Naive thymus-derived CD8-positive, alpha-beta T cell (primary cell): ENCODE data around the gene BRD3. TPM values are rescaled to one million over a fixed set of nuclear protein-coding genes. Genes with fewer than 3 reads are reported as not detected.

ENCODE experiments used
- ATAC-seq, 2 donors: fragments of 150-1000 bp; cut with Tn5 transposase in 1 of 2; sonication (Bioruptor Pico), chemical (Tn5 transposase) in 1 of 2; 1 replicate in 1 of 2; 2 replicates in 1 of 2; pipeline ENCODE4 v1.10.0; 2021; ENCODE audit warnings: mild to moderate bottlenecking in 2 of 2, moderate library complexity in 2 of 2
- POLR2A ChIA-PET: fragments of 350-600 bp; sonication (Branson Sonifier 250); formaldehyde crosslinking; loops from one replicate; lab custom pipeline; 2021; ENCODE audit warnings: antibody characterized with exemption; lab: Charles Lee
- DNase-seq, 10 donors: peaks; one replicate each; pipeline versions ENCODE4 v3.0.0 to v3.0.0-alpha.2; 2020 to 2022
- H3K27ac Mint-ChIP-seq, 10 donors: one replicate each; pipeline ENCODE4 v1.8.0; 2020 to 2022; ENCODE audit warnings: mild to moderate bottlenecking in 10 of 10, mixed read lengths in 10 of 10, moderate library complexity in 4 of 10, inconsistent platforms in 1 of 10
- H3K27me3 Mint-ChIP-seq, 5 donors: one replicate each; pipeline ENCODE4 v1.8.0; 2021 to 2022; ENCODE audit warnings: mixed read lengths in 5 of 5
- H3K36me3 Mint-ChIP-seq, 3 donors: one replicate each; pipeline ENCODE4 v1.8.0; 2020 to 2022; ENCODE audit warnings: mixed read lengths in 3 of 3, mild to moderate bottlenecking in 2 of 3, inconsistent platforms in 1 of 3
- H3K4me1 Mint-ChIP-seq, 4 donors: one replicate each; pipeline ENCODE4 v1.8.0; 2021 to 2022; ENCODE audit warnings: mixed read lengths in 4 of 4
- H3K4me3 Mint-ChIP-seq, 10 donors: one replicate each; pipeline ENCODE4 v1.8.0; 2020 to 2022; ENCODE audit warnings: mild to moderate bottlenecking in 10 of 10, mixed read lengths in 10 of 10, moderate library complexity in 6 of 10, inconsistent platforms in 1 of 10
- H3K9me3 Mint-ChIP-seq, 9 donors: one replicate each; pipeline ENCODE4 v1.8.0; 2020 to 2022; ENCODE audit warnings: mixed read lengths in 9 of 9, mild to moderate bottlenecking in 3 of 9, inconsistent platforms in 1 of 9, moderate library complexity in 1 of 9
- polyA plus RNA-seq, 3 donors: library from polyadenylated mRNA; unstranded; fragments of 300-500 nt; fragmentation: Illumina TruSeq; gene quantifications; one replicate each; pipeline ENCODE4 v1.2.3, GENCODE V29; 2021
- total RNA-seq, 8 experiments: library from RNA in 2 of 8; stranded (reverse) in 2 of 8; gene quantifications; one replicate each; pipeline ENCODE4 v1.2.3 and lab custom pipeline; 2021 to 2026

Gene BRD3
- total and polyA plus RNA-seq, 5 experiments from 2014 or later = 13.1 to 49.0 (median 30.9) TPM

GRCh38 chr9:134050726-134051125 is 17.1 kb downstream of the BRD3 start:
- H3K36me3 Mint-ChIP-seq = peaks cover 0 to 52% (median 6%) of the 10 kb centered on the region in 3 donors
- ATAC-seq = no peak
- no peak for DNase-seq
- H3K4me1 Mint-ChIP-seq = peaks cover 0 to 5% (median 0%) of the 10 kb centered on the region in 4 donors
- POLR2A ChIA-PET = no interaction called here
- H3K9me3 Mint-ChIP-seq = no peaks in the 10 kb centered on the region
- no peaks in the 10 kb centered on the region for H3K27me3 Mint-ChIP-seq
- no peak overlapping the region for H3K4me3 Mint-ChIP-seq
- H3K27ac Mint-ChIP-seq = no peak overlapping the region

DNA sequence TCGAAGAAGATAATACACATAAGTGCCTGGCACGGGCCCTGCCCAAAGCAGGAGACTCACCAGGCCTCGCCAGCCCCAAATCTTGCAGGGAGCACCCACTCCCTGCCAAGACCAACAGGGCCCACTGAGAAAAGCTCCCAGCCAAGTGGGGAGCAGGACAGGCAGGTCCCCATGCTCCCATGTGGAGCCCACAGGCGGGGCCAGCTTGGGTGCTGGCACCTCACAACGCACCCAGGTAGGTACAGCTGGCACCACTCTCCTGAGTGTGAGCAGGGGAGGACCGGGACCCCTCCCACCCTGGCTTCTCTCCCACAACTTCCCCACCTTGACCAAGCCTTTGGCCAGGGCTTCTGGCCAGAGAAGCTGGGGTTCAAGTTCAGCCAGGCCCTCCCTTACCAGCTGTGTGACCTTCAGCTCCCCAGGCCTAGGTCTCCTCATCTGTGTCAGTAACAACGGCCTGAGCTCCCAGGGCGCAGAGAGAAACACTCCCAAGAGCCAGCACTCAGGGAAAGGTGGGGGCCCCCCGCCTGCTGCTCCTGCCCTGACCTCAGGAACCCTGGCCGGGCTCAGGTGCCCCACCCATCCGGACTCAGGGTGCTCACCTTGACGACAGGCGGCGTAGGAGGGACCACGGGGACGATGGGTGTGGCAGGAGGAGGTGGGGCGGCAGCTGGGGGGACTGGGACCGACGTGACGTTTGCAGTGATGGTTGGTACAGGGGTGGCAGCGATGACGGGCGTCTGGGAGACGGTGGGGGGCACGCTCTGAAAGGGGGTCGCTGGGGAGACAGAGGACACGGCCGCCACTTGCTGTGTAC is 17.8 kb downstream of the BRD3 start:
- H3K36me3 Mint-ChIP-seq = peaks cover 0 to 54% (median 6%) of the 10 kb centered on the region in 3 donors
- no peak overlapping the region for H3K27ac Mint-ChIP-seq
- H3K4me3 Mint-ChIP-seq = no peak overlapping the region
- POLR2A ChIA-PET = no interaction called here
- no peak for DNase-seq
- H3K27me3 Mint-ChIP-seq = no peaks in the 10 kb centered on the region
- peaks cover 0 to 2% (median 0%) of the 10 kb centered on the region in 4 donors for H3K4me1 Mint-ChIP-seq
- H3K9me3 Mint-ChIP-seq = no peaks in the 10 kb centered on the region
- ATAC-seq = no peak

- H3K36me3 Mint-ChIP-seq = peaks cover 0 to 61% (median 6%) of the 10 kb centered on the region in 3 donors
- no peak overlapping the region for H3K27ac Mint-ChIP-seq
- no peaks in the 10 kb centered on the region for H3K27me3 Mint-ChIP-seq
- H3K4me3 Mint-ChIP-seq = no peak overlapping the region
- H3K9me3 Mint-ChIP-seq = no peaks in the 10 kb centered on the region
- peaks cover 0 to 2% (median 0%) of the 10 kb centered on the region in 4 donors for H3K4me1 Mint-ChIP-seq
- ATAC-seq = no peak
- POLR2A ChIA-PET = no interaction called here
- no peak for DNase-seq
Measured at GRCh38 chr9:134049236-134049635, 18.6 kb downstream of the BRD3 start.

DNA sequence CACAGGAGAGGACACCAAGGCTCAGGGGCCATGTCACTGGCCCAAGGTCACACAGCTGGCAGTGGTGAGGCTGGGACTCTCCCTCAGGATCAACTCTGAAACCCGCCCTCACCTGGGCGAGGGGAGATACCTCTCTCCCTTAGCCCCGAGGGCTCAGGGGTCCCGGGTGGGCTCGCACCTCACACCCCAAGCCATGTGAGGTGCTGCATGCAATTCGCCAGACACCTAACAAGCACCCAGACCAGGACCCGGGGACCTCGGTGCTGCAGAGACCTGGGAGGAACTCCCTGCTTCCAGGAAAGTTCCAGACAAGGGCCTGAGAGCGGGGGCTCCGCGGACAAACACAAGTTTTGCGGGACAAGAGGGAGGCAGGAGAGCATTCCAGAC is 19.3 kb downstream of the BRD3 start:
- Mint-ChIP-seq H3K27ac (peak overlapping the region in 1 of 10 donors; percentile 65), H3K4me1 (no peaks in the 10 kb centered on the region), H3K27me3 (no peaks in the 10 kb centered on the region), H3K9me3 (no peaks in the 10 kb centered on the region), H3K4me3 (no peak overlapping the region), H3K36me3 (peaks cover 0 to 61% (median 6%) of the 10 kb centered on the region in 3 donors)
- POLR2A ChIA-PET = no interaction called here
- ATAC-seq (no peak), DNase-seq (no peak)

DNA sequence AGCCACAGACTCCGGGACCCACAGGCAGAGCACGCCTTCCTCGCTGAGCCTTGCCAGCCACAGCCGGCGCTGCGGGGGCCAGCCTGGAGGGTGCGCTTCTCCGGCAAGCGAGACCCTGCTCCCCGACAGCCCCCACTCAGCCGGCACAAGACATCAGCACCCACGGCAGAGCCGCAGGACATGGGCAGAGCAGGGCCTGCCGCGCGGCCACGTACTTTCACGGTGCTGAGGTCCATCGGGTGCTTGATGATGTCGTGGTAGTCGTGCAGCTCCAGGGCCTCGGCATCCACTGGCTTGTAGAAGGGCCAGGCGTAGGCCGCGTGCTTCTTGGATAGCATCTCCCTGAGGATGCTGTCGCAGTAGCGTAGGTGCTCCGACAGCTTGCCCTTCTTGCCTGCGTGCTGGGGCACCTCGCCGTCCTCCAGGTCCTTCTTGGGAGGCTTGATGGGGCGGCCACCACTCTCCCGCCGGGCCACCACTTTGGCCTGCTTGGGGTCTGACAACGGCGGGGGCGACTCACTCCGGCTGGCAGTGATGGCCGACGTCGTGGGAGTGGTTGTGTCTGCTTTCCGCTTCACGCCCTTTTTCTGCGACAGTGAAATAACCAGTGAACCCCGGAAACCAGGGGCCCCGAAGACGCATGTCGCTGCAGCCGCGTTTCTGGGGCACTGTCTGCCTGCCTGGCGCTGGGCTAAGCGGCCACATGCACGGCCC is 19.8 kb downstream of the BRD3 start:
- no peaks in the 10 kb centered on the region for H3K27me3 Mint-ChIP-seq
- no peaks in the 10 kb centered on the region for H3K9me3 Mint-ChIP-seq
- ATAC-seq (no peak), DNase-seq (no peak)
- no peak overlapping the region for H3K4me3 Mint-ChIP-seq
- POLR2A ChIA-PET = no interaction called here
- H3K27ac Mint-ChIP-seq = no peak overlapping the region
- peaks cover 0 to 62% (median 6%) of the 10 kb centered on the region in 3 donors for H3K36me3 Mint-ChIP-seq
- H3K4me1 Mint-ChIP-seq = no peaks in the 10 kb centered on the region

DNA sequence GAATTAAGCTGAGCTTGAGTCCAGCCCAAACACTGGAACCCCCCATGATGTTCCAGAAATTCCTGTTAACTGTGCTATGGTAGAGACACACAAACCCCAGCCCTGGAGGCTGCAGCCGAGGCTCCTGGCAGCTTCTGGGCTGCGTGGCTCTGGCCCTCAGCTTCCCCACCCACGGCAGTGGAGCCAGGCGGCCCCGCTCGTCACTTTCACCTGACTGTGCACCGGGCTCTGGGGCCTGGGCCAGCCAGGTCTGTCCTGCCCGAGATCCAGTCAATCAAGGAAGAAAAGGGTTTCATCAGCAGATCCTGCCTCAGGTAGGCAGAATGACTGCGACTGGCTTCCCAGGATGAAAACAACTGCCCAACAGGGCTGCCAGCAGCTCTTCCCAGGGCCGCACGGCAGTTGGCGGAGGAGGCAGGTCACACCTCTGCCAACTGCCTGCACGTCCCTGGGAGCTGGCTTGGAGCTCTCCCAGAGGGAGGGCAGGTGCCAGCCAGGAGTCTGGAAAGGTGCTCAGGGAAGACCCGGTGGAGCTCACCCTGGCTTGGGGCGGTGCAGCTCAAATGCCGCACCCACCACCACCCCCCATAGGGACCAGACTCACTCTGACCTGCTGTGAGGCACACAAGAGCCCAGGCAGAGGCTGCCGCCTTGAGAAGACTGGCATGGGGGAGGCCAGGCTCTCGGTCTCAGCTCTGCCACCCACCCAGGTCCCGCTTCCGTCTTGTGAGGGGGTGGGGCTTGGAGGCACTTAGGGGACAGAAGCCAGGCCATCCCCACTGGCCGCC is 20.7 kb downstream of the BRD3 start:
- POLR2A ChIA-PET = no interaction called here
- no peak for ATAC-seq
- H3K4me1 Mint-ChIP-seq = no peaks in the 10 kb centered on the region
- no peaks in the 10 kb centered on the region for H3K9me3 Mint-ChIP-seq
- no peak overlapping the region for H3K4me3 Mint-ChIP-seq
- H3K27me3 Mint-ChIP-seq = no peaks in the 10 kb centered on the region
- H3K36me3 Mint-ChIP-seq = peaks cover 0 to 58% (median 6%) of the 10 kb centered on the region in 3 donors
- DNase-seq = no peak
- no peak overlapping the region for H3K27ac Mint-ChIP-seq

DNA sequence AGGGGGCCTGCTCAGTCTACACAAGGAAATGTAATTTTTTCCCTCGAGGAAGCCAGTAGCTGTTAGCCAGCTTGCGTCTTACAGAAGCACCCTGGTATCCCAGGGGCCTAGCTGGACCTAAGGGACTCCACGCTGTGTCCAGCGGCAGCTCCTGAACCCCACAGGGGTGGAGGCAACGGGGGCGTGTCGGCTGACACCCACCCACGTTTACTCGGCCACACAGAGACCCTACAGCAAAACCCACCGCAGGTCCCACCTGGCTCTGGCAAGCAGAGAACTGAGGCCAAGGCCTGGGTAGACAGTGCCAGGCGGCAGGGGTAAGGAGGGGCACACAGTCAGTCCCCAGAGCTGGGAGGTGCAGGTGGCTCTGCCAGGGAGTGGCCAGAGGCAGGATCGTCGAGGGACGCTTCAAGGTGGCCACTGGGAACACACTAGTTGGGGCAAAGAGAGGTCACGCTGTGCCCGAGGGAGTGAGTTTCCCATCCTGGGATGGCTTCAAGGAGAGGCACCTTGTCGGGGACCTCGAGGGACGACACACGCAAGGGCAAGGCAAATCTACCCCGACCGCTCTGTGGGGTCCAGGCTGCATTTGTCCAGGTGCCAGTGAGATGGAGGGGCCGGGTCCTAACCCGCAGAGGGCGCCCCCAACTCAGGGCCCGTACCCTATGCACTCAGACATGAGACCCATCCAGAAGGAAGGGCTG is 21.8 kb downstream of the BRD3 start:
- H3K27ac Mint-ChIP-seq = no peak overlapping the region
- peaks cover 0 to 2% (median 0%) of the 10 kb centered on the region in 9 donors for H3K9me3 Mint-ChIP-seq
- DNase-seq (no peak), ATAC-seq (no peak)
- peaks cover 0 to 50% (median 2%) of the 10 kb centered on the region in 3 donors for H3K36me3 Mint-ChIP-seq
- H3K27me3 Mint-ChIP-seq = no peaks in the 10 kb centered on the region
- POLR2A ChIA-PET = no interaction called here
- no peaks in the 10 kb centered on the region for H3K4me1 Mint-ChIP-seq
- H3K4me3 Mint-ChIP-seq = no peak overlapping the region

- Mint-ChIP-seq H3K36me3 (peaks cover 3 to 55% (median 7%) of the 10 kb centered on the region in 3 donors), H3K4me3 (no peak overlapping the region), H3K9me3 (peaks cover 0 to 2% (median 0%) of the 10 kb centered on the region in 9 donors), H3K27ac (no peak overlapping the region), H3K27me3 (no peaks in the 10 kb centered on the region), H3K4me1 (no peaks in the 10 kb centered on the region)
- DNase-seq = no peak
- ATAC-seq = no peak
- POLR2A ChIA-PET = no interaction called here
Measured at GRCh38 chr9:134044944-134045343, 22.9 kb downstream of the BRD3 start.

DNA sequence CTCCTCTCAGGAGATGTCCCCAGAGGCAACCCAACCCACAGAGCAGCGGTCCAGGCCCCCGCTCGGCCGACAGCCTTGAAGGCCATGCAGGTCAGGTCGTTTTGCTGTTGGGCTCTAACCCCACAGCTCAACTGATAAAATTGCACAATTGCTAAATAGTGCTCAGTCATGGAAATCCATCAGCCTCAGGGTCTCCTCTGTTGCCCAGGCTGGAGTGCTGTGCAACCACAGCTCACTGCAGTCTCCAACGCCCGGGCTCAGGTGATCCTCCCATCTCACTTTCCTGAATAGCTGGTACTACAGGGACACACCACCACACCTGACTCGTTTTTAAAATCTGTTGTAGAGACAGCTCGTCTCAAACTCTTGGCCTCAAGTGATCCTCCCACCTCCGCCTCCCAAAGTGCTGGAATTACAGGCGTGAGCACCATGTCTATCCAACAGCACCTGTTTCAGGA is 24.3 kb downstream of the BRD3 start:
- peaks cover 14 to 62% (median 20%) of the 10 kb centered on the region in 3 donors for H3K36me3 Mint-ChIP-seq
- peaks cover 0 to 8% (median 3%) of the 10 kb centered on the region in 9 donors for H3K9me3 Mint-ChIP-seq
- H3K4me1 Mint-ChIP-seq = peaks cover 0 to 4% (median 0%) of the 10 kb centered on the region in 4 donors
- ATAC-seq (no peak), DNase-seq (peak in 1 of 10 donors; percentile 30)
- H3K27ac Mint-ChIP-seq = peak overlapping the region in 1 of 10 donors; percentile 41
- no peak overlapping the region for H3K4me3 Mint-ChIP-seq
- H3K27me3 Mint-ChIP-seq = no peaks in the 10 kb centered on the region
- POLR2A ChIA-PET = no interaction called here

GRCh38 chr9:134041649-134041962 is 26.2 kb downstream of the BRD3 start:
- POLR2A ChIA-PET = interaction anchor here (0.5 kb wide), 1 partner anchor 661 kb away, joined by 5 read pairs; no protein-coding TSS in a partner anchor

DNA sequence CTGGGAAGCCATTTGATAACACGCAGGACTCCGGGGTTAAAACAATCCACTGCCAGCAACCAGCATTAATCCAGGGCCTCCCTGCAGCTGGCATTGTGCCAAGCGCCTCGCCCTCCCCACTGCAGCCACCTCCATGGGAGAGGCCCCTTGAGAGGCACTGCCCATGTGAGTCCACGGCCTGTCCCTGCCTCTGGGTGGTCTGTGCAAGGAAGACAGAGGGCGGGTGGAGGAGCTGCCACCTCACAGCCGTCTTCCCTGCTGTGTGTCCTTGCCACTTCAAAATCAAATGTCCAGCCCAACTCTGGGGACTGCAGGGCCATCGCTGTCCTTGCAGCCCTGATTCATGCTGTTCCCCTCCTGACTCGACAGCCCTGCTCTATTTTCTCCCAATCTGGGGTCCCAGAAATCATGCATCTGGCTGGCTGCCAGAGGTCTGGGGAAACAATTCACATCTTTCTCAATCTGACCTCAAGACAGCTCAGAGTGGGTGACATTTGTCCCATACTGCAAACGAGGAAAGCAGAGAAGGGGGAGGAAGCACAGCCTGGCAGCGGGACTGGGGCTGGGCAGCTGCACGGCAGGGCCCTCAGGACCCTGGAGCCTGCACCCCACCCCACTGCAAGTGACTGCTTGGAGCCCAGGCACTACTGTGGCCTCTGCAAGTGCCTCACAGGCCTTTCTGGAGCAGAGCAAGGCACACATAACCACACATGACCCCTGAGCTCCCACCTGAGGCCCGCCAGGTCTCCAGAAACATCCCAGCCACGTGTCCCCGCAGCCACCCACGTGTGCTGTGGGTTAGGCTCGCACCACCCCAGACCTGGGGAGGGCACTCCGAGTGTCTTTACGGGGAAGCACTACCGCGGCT is 26.8 kb downstream of the BRD3 start:
- peaks cover 0 to 4% (median 0%) of the 10 kb centered on the region in 4 donors for H3K4me1 Mint-ChIP-seq
- DNase-seq (no peak), ATAC-seq (no peak)
- H3K9me3 Mint-ChIP-seq = peaks cover 0 to 18% (median 3%) of the 10 kb centered on the region in 9 donors
- peaks cover 18 to 65% (median 35%) of the 10 kb centered on the region in 3 donors for H3K36me3 Mint-ChIP-seq
- no peak overlapping the region for H3K4me3 Mint-ChIP-seq
- no peaks in the 10 kb centered on the region for H3K27me3 Mint-ChIP-seq
- POLR2A ChIA-PET = interaction anchor here (0.5 kb wide), 1 partner anchor 660 kb away, joined by 5 read pairs; no protein-coding TSS in a partner anchor
- H3K27ac Mint-ChIP-seq = no peak overlapping the region

More at GRCh38 chr9:134041649-134041962, 26.2 kb downstream of the BRD3 start:
- no peak for DNase-seq
- ATAC-seq = no peak
- no peak overlapping the region for H3K4me3 Mint-ChIP-seq
- peaks cover 0 to 18% (median 3%) of the 10 kb centered on the region in 9 donors for H3K9me3 Mint-ChIP-seq
- H3K36me3 Mint-ChIP-seq = peaks cover 18 to 63% (median 35%) of the 10 kb centered on the region in 3 donors
- H3K27ac Mint-ChIP-seq = peak overlapping the region in 1 of 10 donors; percentile 15
- H3K27me3 Mint-ChIP-seq = no peaks in the 10 kb centered on the region
- peaks cover 0 to 4% (median 0%) of the 10 kb centered on the region in 4 donors for H3K4me1 Mint-ChIP-seq
